Nephron (organoid): ENCODE data around the gene TES.

Source experiments
- H3K27ac Mint-ChIP-seq, 3 experiments: 2 replicates each; pipeline ENCODE4 v1.8.0; 2020; ENCODE audit warnings: mixed read lengths in 3 of 3, mild to moderate bottlenecking in 2 of 3, moderate library complexity in 1 of 3
- H3K27me3 Mint-ChIP-seq: 2 replicates; pipeline ENCODE4 v1.8.0; 2021; ENCODE audit warnings: low read depth, mild to moderate bottlenecking, moderate library complexity, mixed read lengths
- H3K36me3 Mint-ChIP-seq: 2 replicates; pipeline ENCODE4 v1.8.0; 2020; ENCODE audit warnings: low read depth, mixed read lengths
- H3K4me1 Mint-ChIP-seq: 2 replicates; pipeline ENCODE4 v1.8.0; 2020; ENCODE audit warnings: mixed read lengths
- H3K4me3 Mint-ChIP-seq, 3 experiments: 2 replicates each; pipeline ENCODE4 v1.8.0; 2020; ENCODE audit warnings: mild to moderate bottlenecking in 3 of 3, mixed read lengths in 3 of 3, moderate library complexity in 2 of 3
- H3K9me3 Mint-ChIP-seq: 2 replicates; pipeline ENCODE4 v1.8.0; 2020; ENCODE audit warnings: mixed read lengths
- TF ChIP-seq, protein P1 (sequence below), 3 experiments: fragments of 200-600 bp; sonication (generic); IDR thresholded peaks; one replicate each; pipeline ENCODE4 v1.5.0; 2021; ENCODE audit warnings: antibody characterized with exemption in 3 of 3; ENCODE audit not compliant: unreplicated experiment in 3 of 3

The TES gene

GRCh38 chr7:116225860-116226259 is 15.5 kb downstream of the TES start:
- Mint-ChIP-seq H3K27me3 (no peaks in the 10 kb centered on the region), H3K27ac (no peak overlapping the region), H3K4me1 (peaks cover 21% of the 10 kb centered on the region), H3K9me3 (no peaks in the 10 kb centered on the region), H3K36me3 (no peaks in the 10 kb centered on the region), H3K4me3 (no peak overlapping the region)
- TF ChIP-seq, protein P1, sequence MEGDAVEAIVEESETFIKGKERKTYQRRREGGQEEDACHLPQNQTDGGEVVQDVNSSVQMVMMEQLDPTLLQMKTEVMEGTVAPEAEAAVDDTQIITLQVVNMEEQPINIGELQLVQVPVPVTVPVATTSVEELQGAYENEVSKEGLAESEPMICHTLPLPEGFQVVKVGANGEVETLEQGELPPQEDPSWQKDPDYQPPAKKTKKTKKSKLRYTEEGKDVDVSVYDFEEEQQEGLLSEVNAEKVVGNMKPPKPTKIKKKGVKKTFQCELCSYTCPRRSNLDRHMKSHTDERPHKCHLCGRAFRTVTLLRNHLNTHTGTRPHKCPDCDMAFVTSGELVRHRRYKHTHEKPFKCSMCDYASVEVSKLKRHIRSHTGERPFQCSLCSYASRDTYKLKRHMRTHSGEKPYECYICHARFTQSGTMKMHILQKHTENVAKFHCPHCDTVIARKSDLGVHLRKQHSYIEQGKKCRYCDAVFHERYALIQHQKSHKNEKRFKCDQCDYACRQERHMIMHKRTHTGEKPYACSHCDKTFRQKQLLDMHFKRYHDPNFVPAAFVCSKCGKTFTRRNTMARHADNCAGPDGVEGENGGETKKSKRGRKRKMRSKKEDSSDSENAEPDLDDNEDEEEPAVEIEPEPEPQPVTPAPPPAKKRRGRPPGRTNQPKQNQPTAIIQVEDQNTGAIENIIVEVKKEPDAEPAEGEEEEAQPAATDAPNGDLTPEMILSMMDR (IDR thresholded peaks at IDR 0.05; ENCODE audit: unreplicated experiment in 3 of 3): no peak

GRCh38 chr7:116226664-116227063 is 16.3 kb downstream of the TES start:
- H3K4me3 Mint-ChIP-seq: no peak overlapping the region
- no peaks in the 10 kb centered on the region for H3K36me3 Mint-ChIP-seq
- H3K9me3 Mint-ChIP-seq: no peaks in the 10 kb centered on the region
- TF ChIP-seq, protein P1 (IDR thresholded peaks at IDR 0.05; ENCODE audit: unreplicated experiment in 3 of 3): no peak
- H3K27me3 Mint-ChIP-seq: no peaks in the 10 kb centered on the region
- no peak overlapping the region for H3K27ac Mint-ChIP-seq
- peaks cover 23% of the 10 kb centered on the region for H3K4me1 Mint-ChIP-seq

GRCh38 chr7:116227678-116228239 is 17.4 kb downstream of the TES start:
- H3K36me3 Mint-ChIP-seq: no peaks in the 10 kb centered on the region
- no peak overlapping the region for H3K4me3 Mint-ChIP-seq
- H3K9me3 Mint-ChIP-seq: no peaks in the 10 kb centered on the region
- TF ChIP-seq, protein P1 (IDR thresholded peaks at IDR 0.05; ENCODE audit: unreplicated experiment in 3 of 3): no peak
- no peaks in the 10 kb centered on the region for H3K27me3 Mint-ChIP-seq
- peaks cover 25% of the 10 kb centered on the region for H3K4me1 Mint-ChIP-seq
- peak overlapping the region in 2 of 3 experiments; percentile 25 to 53 for H3K27ac Mint-ChIP-seq

- H3K27ac Mint-ChIP-seq: peak overlapping the region in 1 of 3 experiments; percentile 42
- H3K27me3 Mint-ChIP-seq: no peaks in the 10 kb centered on the region
- H3K4me1 Mint-ChIP-seq: peaks cover 25% of the 10 kb centered on the region
- no peaks in the 10 kb centered on the region for H3K9me3 Mint-ChIP-seq
- H3K36me3 Mint-ChIP-seq: no peaks in the 10 kb centered on the region
- TF ChIP-seq, protein P1 (IDR thresholded peaks at IDR 0.05; ENCODE audit: unreplicated experiment in 3 of 3): no peak
- H3K4me3 Mint-ChIP-seq: no peak overlapping the region
These were observed 17.9 kb downstream of the TES start for GRCh38 chr7:116228241-116228640.

GRCh38 chr7:116229366-116229765 is 19.0 kb downstream of the TES start:
- TF ChIP-seq, protein P1 (IDR thresholded peaks at IDR 0.05; ENCODE audit: unreplicated experiment in 3 of 3): no peak
- Mint-ChIP-seq H3K4me1 (peaks cover 25% of the 10 kb centered on the region), H3K27me3 (no peaks in the 10 kb centered on the region), H3K9me3 (no peaks in the 10 kb centered on the region), H3K36me3 (no peaks in the 10 kb centered on the region), H3K27ac (peak overlapping the region in 2 of 3 experiments; percentile 7 to 23), H3K4me3 (no peak overlapping the region)
